HG02852 (cell line): ENCODE data around the gene ERGIC1.

ENCODE experiments used
- ATAC-seq: cut with Tn5 transposase; IDR thresholded peaks from one replicate; pipeline ENCODE4 v1.9.1; 2021; ENCODE audit warnings: mild to moderate bottlenecking, moderate library complexity; ENCODE audit not compliant: unreplicated experiment

ERGIC1 gene

DNA sequence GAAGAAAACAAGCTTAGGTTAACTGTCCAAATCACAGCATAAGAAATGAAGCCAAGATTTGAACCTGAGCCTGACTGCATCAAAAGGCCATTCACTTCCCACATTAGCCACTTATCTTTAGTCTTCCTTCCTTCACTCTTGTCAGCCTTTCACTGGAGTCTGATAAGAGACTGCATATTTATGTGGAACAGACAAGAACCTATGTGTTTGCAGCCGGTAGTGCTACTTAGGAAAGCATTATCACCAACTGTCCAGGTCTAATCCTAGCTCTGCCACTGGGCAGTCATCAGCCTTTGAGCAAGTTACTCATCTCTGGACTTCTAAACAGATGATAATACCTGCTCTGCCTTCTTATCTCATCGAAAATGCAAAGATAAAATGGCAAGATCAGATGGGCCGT lies 137.4 kb downstream of the ERGIC1 start:
- no peak for ATAC-seq

DNA sequence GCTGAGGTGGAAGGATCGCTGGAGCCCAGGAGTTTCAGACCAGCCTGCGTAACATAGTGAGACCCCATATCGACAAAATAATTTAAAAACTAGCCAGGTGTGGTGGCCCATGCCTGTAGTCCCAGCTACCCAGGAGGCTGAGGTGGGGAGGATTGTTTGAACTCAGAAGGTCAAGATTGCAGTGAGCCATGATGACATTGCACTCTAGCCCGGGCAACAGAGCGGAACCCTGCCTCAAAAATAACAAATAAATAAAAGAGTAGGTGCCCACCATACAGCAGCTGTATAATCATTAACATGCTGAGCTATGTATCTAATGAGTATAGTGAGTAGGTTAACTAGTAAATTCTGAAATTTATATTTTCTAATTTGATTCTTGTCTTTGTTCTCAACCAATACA lies 138.5 kb downstream of the ERGIC1 start:
- ATAC-seq = no peak

DNA sequence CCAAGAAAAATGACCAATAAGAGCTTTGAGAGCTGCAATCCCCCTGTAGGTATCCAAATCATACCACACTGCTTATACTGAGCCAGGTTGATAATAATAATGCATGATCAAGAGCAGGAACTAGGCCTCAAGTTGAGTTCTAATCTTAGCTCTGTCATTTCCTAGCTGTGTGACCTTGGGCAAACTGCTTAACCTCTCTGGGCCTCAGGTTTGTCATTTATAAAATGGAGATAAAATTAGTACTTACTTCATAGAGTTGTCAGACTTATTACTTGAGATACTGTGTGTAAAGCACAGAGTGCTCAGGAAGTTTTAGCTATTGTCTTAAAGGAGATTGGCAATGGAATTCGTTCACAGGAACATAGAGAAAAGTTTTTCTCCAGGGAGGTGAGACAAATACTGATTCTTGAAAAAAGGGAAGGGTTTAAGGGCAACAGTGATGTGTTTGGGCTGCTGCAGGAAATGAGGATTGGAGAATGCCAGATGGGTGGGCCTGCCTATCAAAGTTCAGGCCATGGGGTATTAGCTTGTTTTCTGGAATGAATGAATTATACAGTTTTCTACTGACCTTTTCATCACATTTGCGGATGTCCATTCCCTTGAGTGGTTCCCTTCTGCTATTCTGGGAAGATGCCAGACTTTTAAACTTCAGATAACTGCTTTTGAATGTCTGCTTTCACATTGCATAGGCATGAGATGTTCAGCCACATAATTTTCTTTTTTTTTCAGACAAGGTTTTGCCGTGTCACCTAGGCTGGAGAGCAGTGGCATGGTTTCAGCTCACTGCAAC lies 139.3 kb downstream of the ERGIC1 start:
- ATAC-seq = no peak

DNA sequence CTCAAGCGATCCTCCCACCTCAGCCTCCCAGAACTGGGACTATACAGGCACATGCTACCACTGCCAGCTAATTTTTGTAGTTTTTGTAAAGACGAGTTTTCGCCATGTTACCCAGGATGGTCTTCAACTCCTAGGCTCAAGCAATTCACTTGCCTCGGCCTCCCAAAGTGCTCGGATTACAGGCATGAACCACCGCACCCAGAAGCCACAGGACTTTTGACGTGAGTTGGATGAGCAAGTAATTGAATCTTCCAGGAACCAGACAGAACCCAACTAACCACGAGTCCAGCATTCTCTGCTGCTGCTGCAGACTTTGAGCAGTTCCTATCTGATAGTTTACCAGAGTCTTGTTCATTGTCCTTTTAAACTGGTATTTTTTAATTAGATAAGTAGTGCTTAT lies 139.9 kb downstream of the ERGIC1 start:
- ATAC-seq = no peak

DNA sequence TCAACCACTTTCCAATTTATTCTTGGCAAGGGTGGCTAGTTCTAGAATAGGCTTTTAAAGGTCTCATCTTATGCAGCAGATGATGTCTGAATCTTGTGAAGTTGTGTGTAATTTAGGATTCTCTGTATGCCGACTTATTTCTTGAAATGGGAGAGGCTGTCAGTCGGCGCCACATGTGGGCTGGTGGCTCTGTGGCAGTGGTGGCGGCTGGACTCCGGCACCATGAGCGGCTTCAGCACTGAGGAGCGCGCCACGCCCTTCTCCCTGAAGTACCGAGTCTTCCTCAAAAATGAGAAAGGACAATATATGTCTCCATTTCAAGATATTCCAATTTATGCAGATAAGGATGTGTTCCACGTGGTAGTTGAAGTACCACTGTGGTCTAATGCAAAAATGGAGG lies 141.2 kb downstream of the ERGIC1 start:
- no peak for ATAC-seq

DNA sequence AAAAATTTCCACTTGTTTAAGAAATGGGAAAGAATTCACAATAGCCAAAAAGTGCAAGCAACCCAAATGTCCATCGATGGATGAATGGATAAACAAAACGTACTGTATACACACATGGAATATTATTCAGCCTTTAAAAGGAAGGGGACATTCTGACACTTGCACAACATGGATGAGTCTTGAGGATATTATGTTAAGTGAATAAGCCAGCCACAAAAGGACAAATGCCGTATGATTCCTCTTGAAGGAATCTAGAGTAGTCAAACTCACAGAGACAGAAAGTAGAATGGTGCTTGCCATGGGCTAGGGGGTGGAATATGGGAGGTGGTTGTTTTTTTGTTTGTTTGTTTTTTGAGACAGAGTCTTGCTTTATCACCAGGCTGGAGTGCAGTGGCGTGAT lies 145.7 kb downstream of the ERGIC1 start:
- ATAC-seq = no peak

DNA sequence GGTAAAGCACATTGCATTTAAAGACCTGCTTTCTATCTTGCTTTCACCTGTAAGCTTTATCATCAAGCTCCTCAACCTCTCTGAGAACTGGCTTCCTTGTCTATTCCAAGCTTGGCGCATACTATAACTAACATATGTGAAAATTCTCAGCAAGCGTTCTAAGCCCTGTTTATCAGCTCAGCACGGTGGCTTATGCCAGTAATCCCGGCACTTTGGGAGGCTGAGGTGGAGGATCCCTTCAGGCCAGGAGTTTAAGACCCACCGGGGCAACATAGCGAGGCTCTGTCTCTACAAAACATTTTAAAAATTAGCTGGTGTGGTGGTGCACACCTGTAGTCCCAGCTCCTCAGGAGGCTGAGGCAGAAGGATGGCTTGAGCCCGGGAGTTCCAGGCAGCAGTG lies 147.9 kb downstream of the ERGIC1 start:
- no peak for ATAC-seq

DNA sequence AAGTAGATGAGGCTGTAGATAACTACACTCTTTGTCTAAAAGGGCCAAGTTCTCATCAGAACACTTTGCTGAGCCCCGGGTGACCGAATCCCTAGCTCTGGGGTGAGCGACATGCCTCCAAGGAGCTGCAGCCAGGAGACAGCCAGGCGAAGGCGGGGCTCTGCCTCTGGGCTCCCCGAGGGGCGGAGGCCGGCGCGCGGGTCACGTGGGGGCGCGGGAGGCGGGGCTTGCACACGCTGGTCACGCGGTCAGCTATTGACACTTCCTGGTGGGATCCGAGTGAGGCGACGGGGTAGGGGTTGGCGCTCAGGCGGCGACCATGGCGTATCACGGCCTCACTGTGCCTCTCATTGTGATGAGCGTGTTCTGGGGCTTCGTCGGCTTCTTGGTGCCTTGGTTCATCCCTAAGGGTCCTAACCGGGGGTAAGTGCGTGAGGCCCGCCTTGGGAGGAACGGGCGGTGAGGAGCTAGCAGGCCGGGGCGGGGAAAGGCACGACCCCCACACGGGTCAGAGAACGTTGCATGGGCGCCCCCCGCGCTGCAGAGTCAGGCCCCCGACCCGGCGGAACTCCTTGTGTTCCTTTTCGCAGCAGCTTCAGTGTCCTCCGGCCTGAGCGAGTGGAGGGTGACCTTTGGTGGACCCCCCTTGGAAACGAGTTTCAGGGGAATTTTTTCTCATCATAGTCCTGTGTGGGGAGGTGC lies 149.6 kb downstream of the ERGIC1 start, which contains the start of gene ATP6V0E1:
TSS of gene ATP6V0E1 (plus strand) at position 230 of the 702 bp plus-strand sequence. CDS start at position 320, 90 bp downstream.
- peak; percentile 83 for ATAC-seq

DNA sequence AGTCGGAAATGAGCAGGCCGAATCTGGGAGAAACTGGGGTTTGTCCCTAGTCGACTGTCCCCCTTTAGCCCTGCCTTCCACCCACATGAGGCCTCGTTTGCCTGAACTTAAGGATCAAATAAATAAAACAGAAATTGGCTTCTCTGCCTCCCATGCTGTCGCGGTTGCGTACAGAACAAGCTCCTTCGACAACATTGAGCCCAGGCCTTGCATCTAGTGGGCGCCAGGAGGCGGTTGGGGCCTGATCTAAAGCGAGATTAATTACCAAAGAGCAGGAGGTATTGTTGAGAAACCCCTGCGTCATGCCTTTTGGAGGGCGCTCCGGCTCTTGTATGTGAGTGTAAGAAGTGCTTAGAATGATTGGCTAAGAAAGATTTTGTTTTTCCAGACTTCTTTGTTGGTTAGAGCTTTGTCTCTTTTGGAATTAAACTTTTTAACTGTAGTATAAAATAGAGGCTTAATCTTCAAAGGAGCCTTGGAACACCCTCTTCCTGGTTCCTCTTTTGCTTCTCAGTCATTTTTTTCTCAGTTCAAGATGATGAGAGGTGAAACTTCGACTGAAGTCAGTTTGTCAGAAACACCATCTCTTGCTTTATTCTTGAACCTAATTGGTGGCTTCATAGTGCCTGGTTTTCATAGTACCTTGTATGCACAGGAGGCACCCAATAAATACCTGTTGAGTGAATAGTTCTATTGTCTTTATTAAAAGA lies 150.3 kb downstream of the ERGIC1 start:
- peak; percentile 52 for ATAC-seq

DNA sequence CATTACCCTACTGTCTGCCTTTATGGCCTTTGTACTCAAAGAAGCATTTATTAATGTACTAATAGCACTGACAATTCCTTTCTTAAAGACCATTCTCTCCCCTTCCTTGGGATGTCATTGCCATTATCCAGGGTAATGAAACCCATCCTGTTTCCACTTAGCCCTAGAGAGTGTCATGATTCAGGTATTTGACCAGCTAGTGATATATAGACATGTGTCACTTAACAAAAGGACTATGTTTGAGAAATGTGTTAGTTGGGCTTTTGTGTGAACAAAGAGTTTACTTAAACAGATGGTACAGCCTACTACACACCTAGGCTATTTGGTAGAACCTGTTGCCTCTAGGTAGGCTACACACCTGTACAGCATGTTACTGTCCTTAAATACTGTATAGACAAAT lies 151.5 kb downstream of the ERGIC1 start:
- ATAC-seq = no peak

DNA sequence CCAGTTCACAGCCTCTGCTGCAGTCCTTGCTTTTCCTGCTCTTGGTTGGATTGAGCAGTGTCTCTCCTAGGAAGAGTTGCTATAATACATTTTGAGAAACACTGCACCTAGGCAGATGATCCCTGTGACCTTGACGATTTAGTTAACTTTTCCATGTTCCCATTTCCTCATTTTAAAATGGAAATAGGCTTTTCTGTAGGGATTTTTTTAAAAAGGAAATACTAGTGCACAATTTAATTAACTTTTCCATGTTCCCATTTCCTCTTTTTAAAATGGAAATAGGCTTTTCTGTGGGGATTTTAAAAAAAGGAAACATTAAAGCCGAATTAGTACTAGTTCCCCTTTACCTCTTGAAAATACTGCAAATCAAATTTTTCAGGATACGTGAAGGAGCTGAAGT lies 154.2 kb downstream of the ERGIC1 start:
- no peak for ATAC-seq

DNA sequence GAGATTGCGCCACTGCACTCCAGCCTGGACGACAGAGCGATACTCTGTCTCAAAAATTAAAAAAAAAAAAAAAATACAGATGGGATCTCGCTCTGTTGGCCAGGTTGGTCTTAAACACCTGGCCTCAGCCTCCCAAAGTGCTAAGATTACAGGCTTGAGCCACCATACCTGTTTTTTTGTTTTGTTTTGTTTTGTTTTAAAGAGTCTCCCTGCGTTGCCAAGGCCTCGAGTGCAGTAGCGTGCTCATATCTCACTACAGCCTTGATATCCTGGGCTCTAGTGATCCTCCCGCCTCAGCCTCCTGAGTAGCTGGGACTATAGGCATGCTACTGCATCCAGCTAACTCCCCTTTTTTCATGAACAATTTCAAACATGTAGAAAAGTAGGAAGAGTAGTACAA lies 156.7 kb downstream of the ERGIC1 start:
- no peak for ATAC-seq

DNA sequence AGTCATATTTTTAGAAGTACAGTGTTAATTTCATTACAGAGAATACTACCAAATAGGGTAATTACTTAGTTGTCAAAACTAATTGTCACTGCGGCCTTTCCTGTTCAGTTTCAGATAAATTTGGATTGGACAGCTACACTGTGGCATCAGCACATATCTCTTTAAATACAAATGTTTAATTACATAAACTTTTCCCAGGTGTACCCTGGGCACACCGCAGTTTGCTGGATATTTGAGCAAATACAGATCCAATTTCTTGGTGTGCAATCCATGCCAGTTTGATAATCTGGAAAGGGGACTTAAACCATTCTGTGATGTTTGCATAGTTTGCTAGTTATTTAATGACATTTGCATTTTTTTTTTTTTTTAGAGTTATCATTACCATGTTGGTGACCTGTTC lies 160.4 kb downstream of the ERGIC1 start:
- no peak for ATAC-seq

DNA sequence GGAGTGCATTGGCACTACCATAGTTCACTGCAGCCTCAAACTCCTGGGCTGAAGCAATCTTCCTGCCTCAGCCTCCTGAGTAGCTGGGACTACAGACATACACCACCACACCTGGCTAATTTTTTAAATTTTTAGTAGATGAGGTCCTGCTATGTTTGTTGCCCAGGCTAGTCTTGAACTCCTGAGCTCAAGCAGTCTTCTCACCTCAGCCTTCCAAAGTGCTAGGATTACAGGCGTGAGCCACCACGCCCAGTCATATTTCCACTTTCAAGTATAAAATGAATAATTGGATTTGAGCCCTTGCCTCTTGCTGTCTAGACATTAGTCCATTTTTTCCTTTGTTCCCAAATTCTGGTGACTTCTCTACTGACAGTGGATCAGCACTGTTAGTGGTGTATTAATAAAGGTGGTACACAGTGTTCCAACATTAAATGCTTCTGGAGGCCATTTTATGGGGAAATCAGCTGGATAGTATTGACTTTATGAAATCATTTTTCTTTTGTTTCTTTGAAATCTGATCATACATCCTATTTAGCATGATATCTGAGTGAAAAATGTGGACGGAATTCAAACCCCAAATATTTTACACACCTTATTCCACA lies 165.4 kb downstream of the ERGIC1 start:
- ATAC-seq = no peak

DNA sequence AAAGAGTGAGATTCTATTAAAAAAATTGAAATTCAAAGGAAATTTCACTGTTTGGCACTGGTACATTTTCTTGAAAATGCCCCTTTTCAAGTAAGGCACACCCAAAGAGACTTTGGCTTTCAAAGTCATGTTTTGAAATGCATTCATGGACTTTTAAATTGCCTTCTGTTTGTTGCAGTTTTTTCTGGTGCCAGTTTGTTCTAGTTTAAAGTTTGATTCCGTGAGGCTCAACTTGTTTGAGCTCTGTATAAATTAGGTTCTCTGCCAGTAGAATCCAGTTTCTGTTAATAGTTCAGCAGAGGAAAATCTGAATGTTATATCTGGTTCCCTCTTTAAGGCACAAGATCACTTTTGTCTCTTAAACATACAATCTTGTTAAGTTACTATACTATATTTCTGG lies 165.9 kb downstream of the ERGIC1 start:
- ATAC-seq = no peak

DNA sequence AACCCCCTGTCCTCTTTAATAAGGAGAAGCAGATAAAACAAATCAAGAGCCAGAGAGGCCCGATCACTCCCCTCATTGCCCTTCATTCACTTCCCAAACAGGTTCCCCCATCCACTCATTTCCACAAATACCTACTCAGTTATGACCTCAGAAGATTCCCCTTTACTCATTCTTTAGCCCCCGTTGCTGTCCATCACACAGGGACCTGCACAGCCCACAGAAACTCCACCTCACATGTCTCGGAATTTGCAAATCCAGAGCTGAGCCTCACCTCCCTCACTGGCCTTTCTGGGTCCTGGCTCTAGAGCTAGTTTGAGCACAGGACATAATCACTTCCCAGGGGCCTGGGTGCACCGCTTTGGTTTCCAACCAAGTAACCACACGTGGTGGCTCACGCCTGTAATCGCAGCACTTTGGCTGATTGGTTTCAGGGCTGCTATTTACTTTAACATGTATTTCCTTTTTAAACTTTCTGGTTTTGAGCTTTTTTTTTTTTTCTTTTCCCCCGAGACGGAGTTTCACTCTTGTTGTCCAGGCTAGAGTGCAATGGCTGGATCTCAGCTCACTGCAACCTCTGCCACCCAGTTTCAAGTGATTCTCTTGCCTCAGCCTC lies 167.3 kb downstream of the ERGIC1 start:
- no peak for ATAC-seq
